ENCODE measurements around the gene ZNF407. TPM values are rescaled to one million over a fixed set of nuclear protein-coding genes. Genes with fewer than 3 reads are reported as not detected.

Gene ZNF407
- total RNA-seq, 1 donor from 2014 or later: 31.4 TPM

DNA sequence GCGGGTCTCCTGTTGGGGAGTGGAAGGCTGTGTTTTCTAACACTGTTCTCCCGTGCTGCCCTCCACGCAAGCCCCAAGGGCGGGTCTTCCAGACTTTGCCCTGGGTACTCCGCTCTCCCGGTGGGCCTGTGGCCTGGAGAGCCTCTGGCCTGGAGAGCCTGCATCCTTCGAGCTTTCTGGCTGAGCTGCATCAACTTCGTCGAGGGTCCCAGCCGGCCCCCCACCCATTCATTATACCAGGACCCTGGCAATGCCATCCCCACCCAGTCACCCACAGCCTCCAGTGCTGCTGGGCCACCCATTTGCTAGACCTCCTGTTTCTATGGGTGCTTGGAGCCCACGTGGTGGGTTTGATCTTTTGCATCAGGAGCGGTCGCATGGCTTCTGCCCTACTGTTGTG is 509.1 kb downstream of the ZNF407 start:
- no peak for DNase-seq

DNA sequence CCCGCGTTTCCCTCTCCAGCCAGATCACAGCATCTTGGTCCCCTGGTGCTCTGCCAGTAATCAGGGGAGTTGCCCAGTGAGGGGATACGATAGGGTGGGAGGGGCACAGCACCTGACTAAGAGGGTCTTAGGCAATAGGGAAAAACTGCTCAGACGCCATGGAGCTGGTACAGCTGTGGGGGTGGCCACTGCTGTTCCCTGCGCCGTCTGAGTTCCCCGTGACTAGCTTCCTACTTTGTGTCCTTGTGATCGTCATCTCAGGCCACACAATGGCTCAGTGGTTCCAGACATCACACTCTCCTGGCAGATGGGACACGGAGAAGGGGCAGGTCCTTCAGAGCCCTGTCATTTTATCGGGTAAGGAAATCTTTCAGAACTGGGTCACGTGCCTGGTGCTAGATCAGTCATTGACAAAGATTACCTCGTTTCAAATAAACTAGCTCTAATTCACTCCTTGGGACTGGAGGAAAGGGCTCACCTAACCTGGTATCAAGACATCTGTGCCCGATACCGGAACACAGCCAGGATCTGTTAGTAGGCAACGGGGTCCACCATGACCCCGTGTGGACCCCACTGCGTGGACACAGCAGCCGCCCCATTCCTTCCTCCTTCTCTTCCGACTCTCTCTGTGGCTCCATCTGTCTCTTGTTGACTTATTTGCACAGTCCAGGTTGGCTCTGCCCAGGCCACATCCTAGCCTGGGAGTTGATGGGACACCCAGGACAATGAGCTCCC is 509.7 kb downstream of the ZNF407 start:
- DNase-seq: no peak

DNA sequence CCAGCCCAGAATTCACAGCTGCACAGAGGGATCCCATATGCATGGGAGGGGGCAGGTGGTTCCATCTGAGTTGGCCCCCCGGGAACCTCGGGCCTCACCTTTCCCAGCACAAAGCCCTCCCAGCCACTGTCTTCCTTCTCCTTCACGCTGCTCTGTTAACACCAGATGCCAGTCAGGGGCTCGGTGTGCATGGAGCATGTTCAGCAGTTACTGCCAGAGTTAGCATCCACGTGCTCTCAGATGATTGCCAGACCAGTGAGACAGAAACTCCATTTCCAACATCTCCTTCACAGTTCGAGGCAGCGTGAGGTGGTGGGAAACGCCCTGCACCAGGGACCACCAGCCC is 510.2 kb downstream of the ZNF407 start:
- no peak for DNase-seq

DNA sequence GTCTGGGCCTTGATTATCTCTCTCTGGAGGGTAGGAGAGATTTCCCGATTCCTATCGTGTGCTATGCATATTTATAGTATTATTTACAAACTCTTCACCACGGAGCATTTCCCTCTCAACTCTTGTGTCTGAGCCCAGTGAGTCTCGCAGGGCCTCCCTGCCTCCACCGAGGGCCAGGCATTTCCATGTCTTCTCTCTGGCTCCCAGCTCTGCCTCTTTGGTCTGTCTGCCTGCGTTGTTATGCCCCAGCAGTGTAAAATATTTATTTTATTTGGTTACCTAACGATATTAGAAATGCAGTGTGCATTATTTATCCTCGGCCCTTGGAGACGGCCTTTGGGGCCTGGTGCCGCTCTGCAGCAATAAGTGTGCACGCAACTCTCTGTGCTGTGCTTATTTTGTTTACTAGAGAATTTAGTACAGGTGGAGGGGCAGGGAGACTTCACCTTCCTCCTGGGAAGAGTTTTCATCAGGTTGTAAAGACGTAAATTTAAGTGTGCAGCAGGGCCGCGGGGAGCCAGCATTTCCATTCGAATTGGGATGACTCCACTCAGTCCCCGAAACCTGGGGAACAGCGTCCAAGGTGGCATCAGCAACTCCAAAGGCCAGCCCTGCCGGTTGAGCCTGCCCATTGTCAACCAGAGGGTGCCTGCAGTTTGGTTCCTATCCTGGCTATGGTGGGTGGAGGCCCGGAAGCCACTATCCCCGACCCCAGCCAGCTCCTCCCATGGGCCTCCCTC is 511.1 kb downstream of the ZNF407 start:
- no peak for DNase-seq

DNA sequence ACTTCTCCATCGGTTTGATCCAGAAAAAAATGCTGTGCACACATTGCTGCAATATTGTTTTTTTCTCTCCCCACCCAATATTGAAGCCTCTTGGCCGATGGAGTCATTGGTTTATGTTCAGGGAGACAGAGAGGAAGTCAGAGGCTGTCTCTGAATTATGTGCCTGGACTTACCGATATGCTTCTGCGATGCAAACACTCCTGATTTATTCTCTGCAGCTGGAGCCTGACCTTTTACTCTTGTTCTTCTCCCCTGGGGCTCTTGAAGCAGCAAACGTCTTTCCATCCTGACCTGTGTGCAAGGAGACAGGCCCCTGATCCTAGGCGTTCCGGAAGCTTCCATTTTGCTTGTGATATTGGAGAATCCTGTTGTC is 511.6 kb downstream of the ZNF407 start:
- no peak for DNase-seq

DNA sequence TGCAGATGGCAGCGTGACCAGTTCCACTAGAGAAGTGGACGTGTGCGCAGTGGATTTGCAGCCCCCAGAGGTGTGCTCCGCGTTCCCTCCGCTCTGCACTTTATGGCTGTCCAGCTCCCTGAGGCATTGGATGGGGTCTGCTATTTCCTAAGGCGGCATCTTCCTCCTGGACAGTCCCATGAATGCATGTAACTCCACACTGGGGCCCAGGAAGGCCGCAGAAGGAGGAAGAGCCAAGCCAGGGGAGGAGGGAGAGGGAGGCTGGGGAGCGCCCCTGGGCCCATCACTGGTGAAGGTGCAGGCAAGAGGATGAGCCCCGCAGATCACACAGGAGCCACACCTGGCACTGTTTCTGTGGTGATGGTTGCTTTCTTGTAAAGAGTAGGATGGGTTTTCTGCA is 512.1 kb downstream of the ZNF407 start:
- no peak for DNase-seq

DNA sequence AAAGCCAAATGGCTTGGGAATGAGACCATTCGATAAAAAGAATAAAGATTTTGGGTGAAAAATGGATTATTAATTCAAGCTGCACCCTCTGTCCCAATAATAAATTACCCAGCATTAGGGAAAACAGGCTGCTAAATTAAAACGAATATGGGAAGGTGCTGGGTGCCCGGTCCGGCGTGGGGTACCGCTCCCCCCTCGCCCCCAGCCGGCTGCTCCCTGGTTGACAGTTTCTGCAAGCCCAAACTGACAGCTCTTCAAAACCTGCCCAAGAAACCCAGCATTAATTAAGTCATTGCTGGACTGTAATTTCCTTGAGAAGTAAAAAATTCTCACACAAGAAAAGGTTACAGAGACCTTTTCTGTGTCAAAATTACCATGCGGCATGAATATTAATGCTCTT is 512.6 kb downstream of the ZNF407 start:
- DNase-seq: no peak

DNA sequence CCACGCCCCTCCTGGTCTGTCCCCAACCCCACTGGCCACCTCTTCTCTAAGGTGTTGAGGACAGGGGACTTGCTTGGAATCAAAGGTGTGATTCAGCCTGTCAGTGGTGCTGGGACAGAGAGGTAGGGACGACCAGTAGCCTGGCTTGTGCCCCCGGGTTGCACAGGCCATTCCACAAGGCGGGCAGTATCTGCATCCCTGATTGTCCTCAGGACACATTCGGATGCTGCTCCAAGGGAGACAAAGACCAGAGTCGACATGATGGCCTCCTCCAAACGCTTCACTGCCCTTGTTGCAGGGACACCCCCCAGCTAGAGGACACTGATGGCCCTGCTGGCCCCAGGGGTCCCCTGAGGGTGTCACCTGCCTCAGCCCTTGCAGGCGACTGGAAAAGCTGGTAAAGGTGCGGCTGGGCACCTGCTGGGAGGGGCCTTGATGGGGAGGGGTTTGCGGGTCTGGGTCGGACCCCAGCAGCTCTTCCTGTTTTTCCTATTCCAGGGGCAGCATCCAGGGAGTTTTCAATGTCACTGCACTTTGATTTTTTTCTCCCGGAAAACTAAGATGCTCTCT is 513.3 kb downstream of the ZNF407 start:
- DNase-seq: no peak

DNA sequence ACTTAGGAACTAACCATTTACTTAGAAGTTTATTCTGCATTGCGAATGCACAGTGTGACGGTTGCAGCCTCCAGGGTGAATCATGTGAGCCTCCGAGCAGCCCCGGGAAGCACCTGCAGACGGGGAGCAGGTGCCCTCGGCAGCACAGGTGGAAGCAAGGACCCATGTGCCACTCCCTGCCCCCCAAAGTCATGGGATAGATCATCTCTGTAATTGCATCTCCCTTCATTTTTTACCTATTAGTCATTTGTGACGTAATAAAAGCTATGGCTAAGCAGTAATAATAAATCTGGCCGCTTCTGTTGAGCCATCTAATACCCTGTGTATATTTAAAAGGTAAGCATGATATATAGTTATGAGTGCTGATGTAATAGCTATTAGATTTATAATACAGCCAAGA is 514.1 kb downstream of the ZNF407 start:
- no peak for DNase-seq

DNA sequence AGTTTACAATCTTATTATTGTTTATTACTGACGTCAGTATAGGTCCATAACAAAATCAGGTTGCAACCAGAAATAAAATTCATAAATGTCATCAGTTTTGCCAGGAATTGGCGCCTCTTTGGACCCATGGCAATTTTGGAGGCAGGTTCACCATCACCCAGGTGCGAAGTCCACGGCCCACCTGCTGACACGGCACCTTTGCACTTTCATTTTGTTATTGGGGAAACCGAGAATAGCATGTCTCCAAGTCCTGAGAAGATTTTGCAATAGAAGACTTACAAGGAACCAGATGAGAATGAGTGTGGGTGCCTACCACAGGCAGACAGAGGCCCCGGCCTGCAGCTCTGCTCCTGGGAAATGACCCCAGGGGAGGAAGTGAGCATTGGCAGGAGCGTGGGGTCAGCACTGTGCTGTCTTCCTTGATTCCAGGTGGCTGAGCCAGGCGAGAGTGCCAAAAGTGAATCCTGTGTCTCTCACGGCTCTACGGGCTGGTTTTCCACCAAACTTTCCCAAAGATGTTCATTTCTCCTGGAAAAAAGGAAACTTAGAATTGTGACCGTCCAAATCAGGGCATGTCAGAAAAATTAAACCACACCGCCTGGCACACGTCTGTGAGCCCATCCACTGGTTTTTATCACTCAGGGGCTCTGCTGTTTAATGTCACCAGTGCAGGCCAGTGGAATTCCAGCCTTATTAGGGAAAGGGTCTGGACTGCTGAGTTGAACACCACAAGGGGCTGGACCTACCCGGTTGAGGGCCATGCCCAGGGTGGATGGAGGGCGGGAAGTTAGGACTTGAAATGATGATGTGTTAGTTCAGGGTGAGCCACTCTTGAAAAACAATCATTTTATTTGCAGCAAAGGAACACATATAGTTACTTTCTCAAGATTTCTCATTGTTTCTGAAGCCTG is 514.8 kb downstream of the ZNF407 start:
- DNase-seq: no peak

DNA sequence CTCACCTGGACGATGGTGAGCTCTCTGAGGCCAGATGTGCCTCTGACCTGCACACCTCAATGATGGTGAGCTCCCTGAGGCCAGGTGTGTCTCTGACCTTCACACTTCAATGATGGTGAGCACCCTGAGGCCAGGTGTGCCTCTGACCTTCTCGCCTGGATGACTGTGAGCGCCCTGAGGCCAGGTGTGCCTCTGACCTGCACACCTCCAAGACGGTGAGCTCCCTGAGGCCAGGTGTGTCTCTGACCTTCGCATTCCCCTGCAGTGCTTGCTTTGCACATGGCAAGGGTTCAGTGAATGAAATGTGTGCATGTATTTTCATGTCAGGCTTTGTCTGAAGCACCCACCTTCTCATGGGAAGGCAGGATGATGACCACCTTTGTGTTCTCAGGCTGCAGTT is 515.8 kb downstream of the ZNF407 start:
- no peak for DNase-seq

DNA sequence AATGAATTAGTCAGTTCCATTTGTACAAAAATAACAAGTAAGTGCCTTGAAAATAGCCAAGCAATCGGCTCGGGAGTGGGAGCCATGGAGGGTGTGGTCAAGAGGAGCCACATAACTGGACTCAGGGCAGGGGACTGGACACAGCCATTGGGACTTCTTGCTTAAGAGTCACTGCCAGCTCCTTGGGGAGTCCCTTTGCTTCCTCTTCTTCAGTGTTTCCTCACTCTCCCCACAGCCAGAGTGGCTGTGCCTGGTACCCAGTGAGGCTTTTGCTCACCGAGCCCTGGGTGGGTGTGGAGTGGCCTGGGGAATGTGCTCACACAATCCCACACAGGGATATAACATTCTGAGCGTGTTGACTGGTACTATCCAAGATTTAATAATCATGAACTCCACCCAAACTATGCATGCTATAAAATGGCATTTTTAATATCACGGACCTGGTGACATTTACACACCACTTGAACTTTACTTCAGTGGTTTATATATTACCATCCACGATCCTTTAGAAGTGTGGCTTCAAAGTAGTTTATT is 516.6 kb downstream of the ZNF407 start:
- no peak for DNase-seq

Other genes starting within 250 kb of the ZNF407 start
- gene DIPK1C, start 140.6 kb upstream of the ZNF407 start, total RNA-seq: 12.3 TPM
- gene CNDP2, start 101.5 kb upstream of the ZNF407 start, total RNA-seq: 32.6 TPM
- gene CNDP1, start 63.4 kb upstream of the ZNF407 start, total RNA-seq: 0.16 TPM

All from occipital lobe (tissue), 2 donors.